GM23248 (cell line): Measurements from ENCODE around the gene CIC.

Experiments used
- EZH2 ChIP-seq: fragments of 200-600 bp; sonication (generic); IDR thresholded peaks from 2 replicates; pipeline ENCODE4 v1.6.1; 2018; ENCODE audit warnings: antibody characterized with exemption, mild to moderate bottlenecking; ENCODE audit not compliant: insufficient read depth, poor library complexity, severe bottlenecking
- EZH2phosphoT487 ChIP-seq: fragments of 200-600 bp; sonication (generic); IDR thresholded peaks from 2 replicates; pipeline ENCODE4 v1.6.1; 2018; ENCODE audit warnings: antibody characterized with exemption, moderate library complexity, mild to moderate bottlenecking, low read depth; ENCODE audit not compliant: insufficient read depth

DNA sequence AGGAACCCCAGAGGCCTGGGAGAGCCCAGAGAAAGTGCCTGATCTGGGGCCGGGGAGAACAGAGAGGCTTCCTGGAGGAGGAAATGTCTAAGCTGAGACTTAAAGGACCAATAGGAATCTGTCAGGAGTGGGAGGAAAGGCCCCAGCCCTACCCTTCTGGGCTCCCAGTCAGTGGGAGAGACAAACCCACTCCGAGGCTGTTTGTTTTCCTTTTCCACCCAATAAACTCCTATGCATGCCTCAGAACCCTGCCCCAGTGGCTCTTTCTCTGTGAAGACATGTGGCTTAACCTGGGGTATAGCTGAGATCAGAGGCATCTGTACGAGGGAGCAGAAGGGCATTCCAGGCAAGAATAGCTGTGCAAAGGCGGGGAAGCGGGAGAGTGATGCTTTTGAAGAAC lies 58.3 kb downstream of the CIC start:
- TF ChIP-seq EZH2phosphoT487 (no peak), EZH2 (no peak)
